T-helper 22 cell (primary cell): ENCODE data around the gene PLAGL1.
"Not testable (repeated sequence)": the region's sequence is repeated elsewhere in the genome, so short reads cannot be mapped to it uniquely, and the experiment has no call there.

Experiments
- DNase-seq: peaks from one replicate; pipeline ENCODE4 v3.0.0-alpha.2; 2020; ENCODE audit warnings: low read depth

Gene PLAGL1

DNA sequence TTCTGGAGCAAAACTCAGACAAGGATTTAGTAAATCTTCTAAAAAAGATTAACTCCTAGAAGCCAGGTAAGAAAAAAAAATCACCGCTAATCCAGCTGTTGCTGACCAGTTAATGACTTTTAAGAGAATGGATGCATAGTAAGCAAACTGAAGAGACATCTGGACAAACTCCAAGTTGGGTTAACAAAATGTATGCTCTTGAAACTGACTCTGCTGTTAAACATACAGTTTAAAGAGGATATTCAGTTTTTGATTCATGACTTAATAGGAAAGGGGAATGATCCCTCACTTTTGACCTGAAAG, 70.4 kb downstream of the PLAGL1 start:
- DNase-seq: no peak

GRCh38 chr6:143936778-143937667, 71.0 kb downstream of the PLAGL1 start:
- DNase-seq: no peak

- DNase-seq: no peak
Measured at GRCh38 chr6:143936347-143936746, 71.7 kb downstream of the PLAGL1 start.

DNA sequence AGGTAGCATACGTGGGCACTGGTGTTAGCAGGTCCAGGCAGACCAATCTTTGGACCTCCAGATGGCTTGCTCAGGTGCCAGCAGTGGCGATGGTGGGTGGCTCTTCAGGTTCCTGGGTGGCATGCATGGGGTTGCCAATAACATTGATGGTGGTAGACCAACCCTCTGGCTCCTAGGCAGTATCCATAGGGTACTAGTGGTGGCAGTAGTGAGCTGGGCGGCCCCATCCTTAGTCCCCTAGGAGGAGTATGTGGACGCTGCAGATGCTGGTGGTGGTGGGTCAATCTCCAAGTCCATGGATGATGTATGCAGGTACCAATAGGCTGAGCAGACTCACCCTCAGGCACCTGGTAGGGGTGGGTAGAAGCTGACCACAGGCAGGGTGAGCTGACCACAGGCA, 73.2 kb downstream of the PLAGL1 start:
- no peak for DNase-seq

DNA sequence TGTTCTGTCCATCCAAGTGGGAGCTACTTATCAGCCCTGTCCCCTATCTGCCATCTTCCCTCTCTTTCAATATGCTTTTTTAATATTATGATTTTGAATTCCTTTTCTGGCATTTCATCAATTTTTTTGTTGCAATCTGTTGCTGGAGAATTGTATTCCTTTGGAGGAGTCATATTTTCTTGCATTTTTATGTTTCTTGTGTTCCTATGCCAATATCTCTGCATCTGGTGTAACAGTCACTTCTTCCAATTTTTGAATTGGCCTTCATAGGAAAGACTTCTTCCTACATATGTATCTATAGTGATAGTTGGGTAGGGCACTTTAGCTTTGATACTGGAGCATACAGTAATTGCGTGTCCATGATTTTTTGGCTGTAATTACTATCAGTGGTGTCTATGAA, 73.7 kb downstream of the PLAGL1 start:
- DNase-seq: no peak

GRCh38 chr6:143929975-143930374, 78.1 kb downstream of the PLAGL1 start:
- no peak for DNase-seq

DNA sequence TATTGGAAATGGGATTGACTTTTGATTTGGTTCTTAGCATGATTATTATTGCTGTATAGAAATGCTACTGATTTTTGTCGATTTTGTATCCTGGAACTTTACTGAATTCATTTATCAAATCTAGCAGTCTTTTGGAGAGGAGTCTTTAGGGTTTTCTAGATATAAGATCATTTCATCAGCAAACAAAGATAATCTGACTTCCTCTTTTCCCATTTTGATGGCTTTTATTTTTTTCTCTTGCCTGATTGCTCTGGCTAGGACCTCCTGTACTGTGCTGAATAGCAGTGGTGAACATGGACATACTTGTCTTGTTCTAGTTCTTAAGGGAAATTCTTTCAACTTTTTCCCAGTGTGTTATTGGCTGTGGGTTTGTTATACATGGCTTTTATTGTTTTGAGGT, 79.2 kb downstream of the PLAGL1 start:
- no peak for DNase-seq

- DNase-seq: not testable (repeated sequence)
Measured at GRCh38 chr6:143917026-143917425, 91.0 kb downstream of the PLAGL1 start.

- DNase-seq: no peak
Measured at GRCh38 chr6:143912671-143913070, 95.4 kb downstream of the PLAGL1 start.

GRCh38 chr6:143911028-143911427, 97.0 kb downstream of the PLAGL1 start:
- no peak for DNase-seq

DNA sequence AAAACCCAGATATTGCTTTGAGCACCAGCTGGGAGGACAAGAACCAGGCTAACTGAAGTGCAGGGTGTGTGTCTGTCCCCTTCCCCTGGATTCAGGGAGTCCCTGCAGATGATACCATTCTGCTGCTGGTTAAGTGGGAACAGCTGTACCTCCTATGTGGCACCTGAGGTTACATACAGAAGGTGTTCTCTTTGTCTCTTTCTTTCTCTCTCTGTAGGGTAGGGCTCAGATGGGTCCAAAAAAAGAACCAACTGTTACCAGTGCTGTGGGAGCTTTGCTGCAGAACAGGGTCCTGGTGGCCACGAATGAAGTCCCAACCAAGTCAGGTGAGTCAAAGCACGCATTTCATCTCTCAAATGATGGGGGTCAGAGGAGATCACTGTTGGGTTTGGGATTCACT, 105.2 kb downstream of the PLAGL1 start:
- no peak for DNase-seq

- DNase-seq: no peak
Measured at GRCh38 chr6:143901885-143902750, 105.9 kb downstream of the PLAGL1 start.

DNA sequence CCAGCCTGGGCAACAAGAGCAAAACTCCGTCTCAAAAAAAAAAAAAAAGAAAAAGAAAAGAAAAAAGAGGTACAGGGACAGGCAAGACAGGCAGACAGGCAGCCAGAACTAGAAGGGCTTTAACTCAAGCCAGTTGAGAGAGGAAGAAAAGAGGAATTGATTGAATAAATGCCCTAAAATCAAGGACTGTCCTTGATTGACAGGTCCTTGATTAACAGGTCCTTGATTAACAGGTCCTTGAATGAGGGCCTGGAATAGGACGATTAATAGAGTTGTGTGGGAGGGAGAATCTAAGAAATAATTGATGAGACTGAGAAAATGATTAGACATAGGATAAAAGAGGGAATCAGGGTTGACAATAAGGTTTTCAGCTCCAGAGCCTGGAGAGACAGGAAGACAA, 107.7 kb downstream of the PLAGL1 start:
- DNase-seq: no peak

DNA sequence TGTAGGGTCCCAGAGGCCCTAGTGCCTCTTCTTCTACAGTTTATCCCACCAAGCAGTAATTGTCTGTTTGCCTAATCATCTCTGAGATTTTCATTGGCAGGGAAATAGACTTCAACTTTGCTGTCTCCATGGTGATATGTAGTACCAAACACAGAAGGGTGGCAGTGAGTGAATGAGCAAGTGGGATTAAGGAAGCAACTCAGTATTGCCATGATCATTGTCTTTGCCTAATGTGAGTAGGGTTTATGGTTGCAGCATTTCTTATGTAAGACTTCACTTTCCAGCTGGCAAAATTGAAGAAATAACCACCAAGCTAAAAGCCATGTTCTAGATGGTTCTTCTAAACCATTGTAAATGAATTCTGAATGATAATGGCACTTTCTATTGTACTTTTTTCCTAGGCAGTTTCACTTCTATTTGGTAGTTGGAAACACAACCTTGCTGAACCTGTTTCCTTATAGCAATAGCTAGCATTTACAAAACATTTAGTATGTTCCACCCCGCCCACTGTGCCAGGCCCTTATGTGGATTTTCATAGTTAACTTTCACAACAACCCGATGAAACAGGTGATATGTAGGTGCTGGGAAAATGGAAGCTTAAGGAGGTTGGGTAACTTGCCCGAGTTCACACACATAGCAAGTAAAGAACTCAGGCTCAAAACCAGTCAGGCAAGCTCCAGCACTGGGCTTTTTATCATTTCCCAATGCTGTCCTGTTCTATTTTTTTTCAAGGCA, 111.8 kb downstream of the PLAGL1 start:
- no peak for DNase-seq

- DNase-seq: no peak
Measured at GRCh38 chr6:143894655-143895054, 113.4 kb downstream of the PLAGL1 start.
